KMS-11 (cell line): Measurements from ENCODE around the gene ITGB5.
A peak's percentile ranks its signal among the peaks of the same experiment; 100 is the strongest.

Experiments used
- H2AFZ ChIP-seq: fragments of 200-600 bp; sonication (generic); 2 replicates; pipeline ENCODE4 v1.6.1; 2016; ENCODE audit warnings: antibody characterized with exemption, mixed run types, low read depth
- H3K27ac ChIP-seq: fragments of 200-600 bp; sonication (generic); 2 replicates; pipeline ENCODE4 v1.6.1; 2016; ENCODE audit warnings: mild to moderate bottlenecking, mixed run types
- H3K27me3 ChIP-seq: fragments of 200-600 bp; sonication (generic); 2 replicates; pipeline ENCODE4 v1.6.1; 2017; ENCODE audit warnings: mild to moderate bottlenecking, low read depth, mixed run types, moderate library complexity; ENCODE audit not compliant: insufficient read depth
- H3K36me3 ChIP-seq: fragments of 200-600 bp; sonication (generic); 2 replicates; pipeline ENCODE4 v1.6.1; 2017; ENCODE audit warnings: mild to moderate bottlenecking, mixed run types; ENCODE audit not compliant: insufficient read depth
- H3K4me1 ChIP-seq: fragments of 200-600 bp; sonication (generic); 2 replicates; pipeline ENCODE4 v1.6.1; 2016; ENCODE audit warnings: mild to moderate bottlenecking, low read depth, mixed run types; ENCODE audit not compliant: poor library complexity, severe bottlenecking
- H3K4me2 ChIP-seq: fragments of 200-600 bp; sonication (generic); 2 replicates; pipeline ENCODE4 v1.7.0; 2016; ENCODE audit warnings: mild to moderate bottlenecking, mixed run types
- H3K4me3 ChIP-seq: fragments of 200-600 bp; sonication (generic); IDR thresholded peaks from 2 replicates; pipeline ENCODE4 v1.6.1; 2017; ENCODE audit warnings: low read depth, low read length, mixed read lengths; ENCODE audit not compliant: insufficient read depth
- H3K79me2 ChIP-seq: fragments of 200-600 bp; sonication (generic); 2 replicates; pipeline ENCODE4 v1.6.1; 2016; ENCODE audit warnings: low read depth, mixed run types; ENCODE audit not compliant: insufficient read depth
- H3K9ac ChIP-seq: fragments of 200-600 bp; sonication (generic); 2 replicates; pipeline ENCODE4 v1.6.1; 2016; ENCODE audit warnings: mild to moderate bottlenecking, mixed run types
- H4K20me1 ChIP-seq: fragments of 200-600 bp; sonication (generic); 2 replicates; pipeline ENCODE4 v1.6.1; 2016; ENCODE audit warnings: mild to moderate bottlenecking, mixed run types; ENCODE audit not compliant: insufficient read depth
- TF ChIP-seq, protein P1 (sequence below): fragments of 200-600 bp; sonication (generic); conservative IDR thresholded peaks from 2 replicates; pipeline ENCODE4 v1.6.1; 2017; ENCODE audit warnings: low read depth, mild to moderate bottlenecking, antibody characterized with exemption, low read length, moderate library complexity, mixed read lengths

The ITGB5 gene

DNA sequence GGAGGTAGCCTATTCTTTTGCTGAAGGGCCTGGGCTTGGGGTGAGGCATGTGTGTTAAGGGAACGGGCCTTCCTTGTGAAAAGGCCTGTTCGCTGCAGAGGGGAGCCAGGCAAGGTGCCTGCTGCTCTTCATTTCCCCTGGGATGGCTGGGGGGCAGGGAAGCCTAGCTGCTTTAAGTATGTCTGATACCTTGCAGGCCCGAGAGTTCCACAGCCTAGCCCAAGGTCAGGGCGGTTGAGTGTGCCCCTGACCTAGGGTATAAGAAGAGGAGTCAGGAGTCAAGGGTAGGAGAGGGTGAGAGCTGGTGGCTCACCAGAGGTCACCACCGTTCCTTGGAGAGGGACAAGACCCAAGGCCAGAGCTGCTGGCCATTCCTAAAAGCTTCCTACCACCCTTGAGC lies 110.3 kb downstream of the ITGB5 start:
- Histone ChIP-seq H3K4me1 (peaks cover 97% of the 10 kb centered on the region), H3K27ac (peak overlapping the region; percentile 19; the same call in 1 of the 2 replicates), H3K9ac (no peak overlapping the region), H3K4me3 (no peak overlapping the region), H2AFZ (no peak overlapping the region), H3K4me2 (no peak overlapping the region), H4K20me1 (no peaks in the 10 kb centered on the region), H3K27me3 (no peaks in the 10 kb centered on the region), H3K36me3 (no peaks in the 10 kb centered on the region; the same call in 1 of the 2 replicates), H3K79me2 (no peaks in the 10 kb centered on the region; the same call in 1 of the 2 replicates)
- TF ChIP-seq, protein P1, sequence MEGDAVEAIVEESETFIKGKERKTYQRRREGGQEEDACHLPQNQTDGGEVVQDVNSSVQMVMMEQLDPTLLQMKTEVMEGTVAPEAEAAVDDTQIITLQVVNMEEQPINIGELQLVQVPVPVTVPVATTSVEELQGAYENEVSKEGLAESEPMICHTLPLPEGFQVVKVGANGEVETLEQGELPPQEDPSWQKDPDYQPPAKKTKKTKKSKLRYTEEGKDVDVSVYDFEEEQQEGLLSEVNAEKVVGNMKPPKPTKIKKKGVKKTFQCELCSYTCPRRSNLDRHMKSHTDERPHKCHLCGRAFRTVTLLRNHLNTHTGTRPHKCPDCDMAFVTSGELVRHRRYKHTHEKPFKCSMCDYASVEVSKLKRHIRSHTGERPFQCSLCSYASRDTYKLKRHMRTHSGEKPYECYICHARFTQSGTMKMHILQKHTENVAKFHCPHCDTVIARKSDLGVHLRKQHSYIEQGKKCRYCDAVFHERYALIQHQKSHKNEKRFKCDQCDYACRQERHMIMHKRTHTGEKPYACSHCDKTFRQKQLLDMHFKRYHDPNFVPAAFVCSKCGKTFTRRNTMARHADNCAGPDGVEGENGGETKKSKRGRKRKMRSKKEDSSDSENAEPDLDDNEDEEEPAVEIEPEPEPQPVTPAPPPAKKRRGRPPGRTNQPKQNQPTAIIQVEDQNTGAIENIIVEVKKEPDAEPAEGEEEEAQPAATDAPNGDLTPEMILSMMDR: no peak

DNA sequence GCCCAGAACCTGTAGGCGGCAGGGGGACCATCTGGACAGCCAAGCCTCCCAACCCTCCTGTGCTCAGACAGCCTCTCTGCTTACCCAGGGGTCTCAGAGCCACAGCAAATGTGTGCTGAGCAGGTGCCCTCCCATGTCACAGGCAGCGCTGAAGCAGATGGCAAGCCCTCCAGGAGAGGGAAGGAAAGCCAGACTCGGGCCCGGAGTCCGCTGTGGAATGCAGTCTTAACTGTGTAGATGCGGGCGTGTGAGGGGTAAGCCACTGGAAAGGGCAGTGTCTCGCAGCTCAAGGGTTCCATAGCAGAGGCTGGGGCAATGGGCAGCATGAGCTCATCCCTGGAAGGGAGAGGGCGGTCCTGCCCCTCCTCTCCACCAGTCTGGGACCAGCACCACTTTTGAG lies 111.3 kb downstream of the ITGB5 start:
- peaks cover 97% of the 10 kb centered on the region for H3K4me1 ChIP-seq
- TF ChIP-seq, protein P1: no peak
- no peak overlapping the region for H3K27ac ChIP-seq
- H3K4me2 ChIP-seq: no peak overlapping the region
- no peak overlapping the region for H3K9ac ChIP-seq
- H3K79me2 ChIP-seq: no peaks in the 10 kb centered on the region; the same call in 1 of the 2 replicates
- no peaks in the 10 kb centered on the region for H4K20me1 ChIP-seq
- H3K4me3 ChIP-seq: no peak overlapping the region
- no peaks in the 10 kb centered on the region for H3K27me3 ChIP-seq
- H2AFZ ChIP-seq: no peak overlapping the region
- H3K36me3 ChIP-seq: no peaks in the 10 kb centered on the region; the same call in 1 of the 2 replicates

DNA sequence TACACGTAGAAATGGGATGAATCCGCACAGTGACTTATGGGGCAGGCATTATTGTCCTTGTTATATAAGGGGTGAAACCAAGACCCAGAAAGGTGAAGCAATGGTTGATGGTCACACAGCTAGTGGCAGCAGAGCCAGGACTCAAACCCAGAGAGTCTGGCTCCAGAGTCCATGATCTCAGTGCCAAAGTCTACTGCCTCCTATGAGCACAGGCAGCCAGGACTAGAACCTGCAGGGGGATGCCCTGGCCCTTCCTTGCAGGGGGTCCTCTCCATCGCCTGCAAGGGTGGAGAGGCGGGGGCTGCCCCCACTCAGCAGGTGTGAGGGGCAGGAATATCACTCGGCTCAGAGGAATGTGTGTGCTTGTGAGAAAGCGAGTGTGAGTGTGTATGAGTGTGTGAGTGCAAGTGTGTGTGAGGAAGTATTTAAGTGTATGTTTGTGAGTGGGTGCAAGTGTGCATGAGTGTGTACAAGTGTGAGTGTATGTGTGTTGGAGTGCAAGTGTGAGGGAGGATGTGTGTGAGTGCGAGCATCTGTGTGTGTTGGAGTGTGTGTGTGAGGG lies 112.2 kb downstream of the ITGB5 start:
- no peaks in the 10 kb centered on the region for H4K20me1 ChIP-seq
- no peak overlapping the region for H3K4me3 ChIP-seq
- H3K79me2 ChIP-seq: no peaks in the 10 kb centered on the region
- H3K36me3 ChIP-seq: no peaks in the 10 kb centered on the region; the same call in 1 of the 2 replicates
- H3K27me3 ChIP-seq: no peaks in the 10 kb centered on the region
- H3K4me1 ChIP-seq: peaks cover 98% of the 10 kb centered on the region
- no peak overlapping the region for H2AFZ ChIP-seq
- H3K27ac ChIP-seq: peak overlapping the region; percentile 88; the same call in 1 of the 2 replicates
- TF ChIP-seq, protein P1: no peak
- peak overlapping the region; percentile 53; the same call in 1 of the 2 replicates for H3K4me2 ChIP-seq
- H3K9ac ChIP-seq: no peak overlapping the region; the same call in 1 of the 2 replicates

DNA sequence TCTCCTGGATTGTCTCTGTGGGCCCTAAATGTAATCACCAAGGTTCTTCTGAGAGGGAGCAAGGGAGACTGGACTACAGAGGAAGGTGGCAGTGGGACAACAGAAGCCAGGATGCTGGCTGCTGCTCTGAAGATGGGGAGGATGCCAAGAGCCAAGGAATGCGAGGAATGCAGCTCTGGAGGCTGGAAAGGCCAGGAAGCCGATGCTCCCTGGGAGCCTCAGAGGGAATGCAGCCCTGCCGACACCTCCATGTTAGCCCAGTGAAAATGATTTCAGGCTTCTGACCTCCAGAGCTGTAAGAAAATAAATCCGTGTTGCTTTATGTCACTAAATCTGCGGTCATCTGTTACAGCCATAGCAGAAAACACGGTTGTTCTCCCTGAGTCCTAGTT lies 112.8 kb downstream of the ITGB5 start:
- TF ChIP-seq, protein P1: no peak
- Histone ChIP-seq H3K9ac (peak overlapping the region; percentile 62; the same call in 1 of the 2 replicates), H2AFZ (no peak overlapping the region), H3K79me2 (no peaks in the 10 kb centered on the region), H3K27ac (peak overlapping the region; percentile 88), H3K4me2 (peak overlapping the region; percentile 53; the same call in 1 of the 2 replicates), H3K27me3 (no peaks in the 10 kb centered on the region), H4K20me1 (no peaks in the 10 kb centered on the region), H3K4me3 (no peak overlapping the region), H3K4me1 (peaks cover 99% of the 10 kb centered on the region), H3K36me3 (no peaks in the 10 kb centered on the region; the same call in 1 of the 2 replicates)
